HTERT RPE-1 (cell line): ENCODE data around the gene RUBCNL.

Experiments
- in situ Hi-C: fragments of 300-500 bp; cut with MboI; formaldehyde crosslinking; loops from 4 replicates; pipeline ENCODE4 v1.14.3; 2020; ENCODE audit warnings: low sequenced_read_pairs

The RUBCNL gene

DNA sequence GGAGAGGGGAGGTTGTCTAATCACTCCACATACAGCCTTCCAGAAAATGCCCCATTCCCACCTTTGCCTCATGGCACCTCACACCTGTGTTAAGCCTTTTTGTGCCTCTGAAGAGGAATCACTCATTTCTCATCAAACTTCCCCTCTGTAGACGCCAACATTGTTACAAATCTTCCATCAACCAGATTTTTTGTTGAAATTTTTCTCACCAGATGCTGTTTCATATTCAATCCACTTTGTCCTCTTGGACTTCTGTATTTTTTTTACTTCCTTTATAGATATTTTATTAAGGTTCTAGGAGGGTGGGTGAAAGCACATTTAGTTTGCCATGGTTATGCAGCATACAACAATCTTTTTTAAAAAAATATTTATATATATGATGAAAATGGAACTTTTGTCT lies 74.0 kb downstream of the RUBCNL start:
- in situ Hi-C loops: no loop called here

DNA sequence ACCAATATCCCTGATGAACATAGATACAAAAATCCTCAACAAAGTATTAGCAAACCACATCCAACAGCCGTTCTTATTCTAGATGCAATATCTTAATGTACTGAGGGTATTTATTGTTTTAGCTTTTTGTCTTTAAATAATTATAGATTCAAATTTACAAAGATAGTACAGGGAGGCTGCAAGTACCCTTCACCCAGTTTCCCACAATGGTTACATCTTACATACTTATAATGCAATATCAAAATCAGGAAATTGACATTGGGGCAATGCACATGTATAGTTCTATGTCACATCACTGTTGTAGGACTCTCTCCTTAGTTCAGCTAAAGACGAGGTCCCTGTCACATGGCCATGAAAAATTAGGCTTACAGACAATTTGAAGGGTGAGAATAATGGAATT lies 75.8 kb downstream of the RUBCNL start:
- in situ Hi-C loops: no loop called here

GRCh38 chr13:46310066-46310465 lies 77.0 kb downstream of the RUBCNL start:
- in situ Hi-C loops: no loop called here

DNA sequence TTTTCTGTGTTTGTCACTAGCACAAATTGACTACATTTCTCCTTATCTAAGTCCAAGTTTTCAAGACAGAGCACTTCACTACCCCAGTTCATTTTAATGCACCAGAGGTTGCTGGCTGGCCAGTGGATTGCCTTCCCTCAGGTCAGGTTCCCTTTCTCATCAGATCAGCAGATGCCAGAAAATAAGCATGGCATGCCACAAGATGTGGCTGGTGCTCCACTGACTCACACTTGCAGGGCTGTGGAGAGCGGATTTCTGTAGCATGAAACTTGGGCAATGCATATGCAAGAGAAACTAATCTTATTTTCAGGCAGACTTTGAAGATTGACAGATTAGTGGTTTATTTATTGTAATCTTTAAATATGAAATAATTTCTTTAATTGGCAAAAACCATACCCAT lies 79.5 kb downstream of the RUBCNL start:
- in situ Hi-C loops: no loop called here

DNA sequence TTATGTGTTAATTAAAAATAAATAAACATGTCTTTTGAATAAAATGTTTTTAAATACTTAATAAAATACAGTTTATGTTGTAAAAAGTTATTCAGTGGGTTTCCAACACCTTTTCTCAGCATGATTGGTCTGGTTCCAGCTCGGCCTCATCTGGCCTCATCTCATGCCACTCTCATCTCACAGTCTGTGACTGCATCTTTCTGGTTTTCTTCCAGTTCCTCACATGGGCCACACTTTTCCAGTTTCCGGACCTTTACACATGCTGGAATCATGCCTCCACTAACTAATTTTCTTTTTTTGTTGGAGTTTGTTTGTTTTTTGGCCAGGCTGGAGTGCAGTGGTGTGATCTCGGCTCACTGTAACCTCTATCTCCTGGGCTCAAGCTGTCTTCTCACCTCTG lies 82.5 kb downstream of the RUBCNL start:
- in situ Hi-C loops: no loop called here

GRCh38 chr13:46303742-46304385 lies 83.2 kb downstream of the RUBCNL start:
- in situ Hi-C loops: no loop called here

- in situ Hi-C loops: no loop called here
Measured at GRCh38 chr13:46297361-46297811, 89.7 kb downstream of the RUBCNL start.

GRCh38 chr13:46296921-46297320 lies 90.1 kb downstream of the RUBCNL start:
- in situ Hi-C loops: no loop called here

- in situ Hi-C loops: no loop called here
Measured at GRCh38 chr13:46296115-46296822, 90.8 kb downstream of the RUBCNL start.

DNA sequence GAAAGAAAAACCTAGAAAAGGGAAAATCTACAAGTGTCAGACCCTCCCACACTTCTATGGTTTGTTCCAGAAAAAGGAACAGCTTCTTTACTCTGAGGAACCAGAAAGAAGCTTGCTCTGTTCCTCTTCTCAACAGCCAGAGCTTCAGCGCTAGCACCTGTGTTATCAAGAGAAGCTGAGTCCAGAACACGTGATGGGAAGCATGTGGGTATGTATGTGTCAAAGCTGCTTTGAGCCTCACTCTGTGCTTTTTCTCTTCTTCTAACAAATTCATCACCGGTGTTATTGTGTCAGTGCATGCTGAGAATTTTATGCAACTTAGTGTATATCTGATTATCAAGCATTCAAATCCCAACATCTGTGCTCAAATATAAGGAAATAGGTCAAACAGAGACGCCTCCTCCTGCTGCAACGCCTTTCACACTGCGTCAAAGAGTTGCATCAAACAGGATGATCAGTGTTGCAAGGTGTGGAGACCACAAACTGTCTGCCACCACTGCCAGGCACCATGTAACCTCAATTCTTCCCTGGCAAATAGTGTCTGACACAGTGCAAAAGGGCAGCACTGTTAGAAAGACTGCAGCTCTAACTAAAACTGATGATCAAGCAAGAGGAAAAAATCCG lies 91.4 kb downstream of the RUBCNL start:
- in situ Hi-C loops: no loop called here

GRCh38 chr13:46293436-46293835 lies 93.6 kb downstream of the RUBCNL start:
- in situ Hi-C loops: no loop called here
